Daoy (cell line): ENCODE results near the gene LIMS1. TPM values are rescaled to one million over a fixed set of nuclear protein-coding genes. Genes with fewer than 3 reads are reported as not detected.
"Not testable (repeated sequence)": the region's sequence is repeated elsewhere in the genome, so short reads cannot be mapped to it uniquely, and the experiment has no call there.

Experiments
- DNase-seq: peaks from one replicate; pipeline ENCODE4 v3.0.0-alpha.2; 2015; ENCODE audit warnings: low read depth
- total RNA-seq: library from RNA; depleted of rRNA; stranded (reverse); fragments of >200 nt; shearing (Covaris generic); gene quantifications from 2 replicates; pipeline ENCODE4 v1.2.3, GENCODE V29; 2014

The LIMS1 gene
- total RNA-seq, 1 experiment from 2014 or later = 99.2 TPM

DNA sequence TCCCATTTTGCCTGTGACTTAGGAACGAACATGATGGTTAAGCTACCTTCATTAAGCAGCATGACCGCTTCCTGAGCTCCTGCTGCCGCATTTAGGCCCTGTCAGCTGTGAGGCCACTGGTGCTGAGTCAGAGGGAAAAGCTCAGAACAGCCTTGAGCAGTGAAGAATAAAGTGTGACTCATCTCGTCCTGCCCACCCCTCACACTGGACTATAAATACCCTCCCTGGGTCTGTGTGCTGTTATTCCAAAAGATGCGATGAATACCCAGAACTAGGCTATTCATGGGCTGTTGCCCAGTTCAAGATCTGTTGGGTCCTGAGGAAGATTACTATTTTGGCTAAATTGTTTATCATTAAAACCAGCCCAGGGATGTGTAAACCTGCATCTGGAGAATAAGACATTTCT is 127.9 kb downstream of the LIMS1 start:
- peak; percentile 74 for DNase-seq

DNA sequence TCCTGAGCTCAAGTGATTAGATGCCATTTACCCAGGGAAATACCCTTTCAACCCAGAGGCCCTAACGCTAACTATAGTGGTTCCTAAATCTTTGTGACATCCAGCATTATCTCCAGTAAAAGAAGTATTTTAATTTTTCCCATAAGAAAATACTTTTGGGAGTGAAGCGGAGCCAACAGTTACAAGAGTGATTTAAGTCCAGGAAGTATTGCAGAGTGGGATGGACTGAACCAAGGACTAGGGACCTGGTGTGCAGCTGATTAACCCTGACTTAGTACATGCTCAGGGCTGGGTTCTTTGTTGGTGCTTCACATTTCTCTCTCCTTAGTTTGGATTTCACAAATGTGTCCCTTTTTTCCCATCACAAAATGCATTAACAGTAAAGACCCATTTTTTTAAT is 129.1 kb downstream of the LIMS1 start:
- DNase-seq = not testable (repeated sequence)

DNA sequence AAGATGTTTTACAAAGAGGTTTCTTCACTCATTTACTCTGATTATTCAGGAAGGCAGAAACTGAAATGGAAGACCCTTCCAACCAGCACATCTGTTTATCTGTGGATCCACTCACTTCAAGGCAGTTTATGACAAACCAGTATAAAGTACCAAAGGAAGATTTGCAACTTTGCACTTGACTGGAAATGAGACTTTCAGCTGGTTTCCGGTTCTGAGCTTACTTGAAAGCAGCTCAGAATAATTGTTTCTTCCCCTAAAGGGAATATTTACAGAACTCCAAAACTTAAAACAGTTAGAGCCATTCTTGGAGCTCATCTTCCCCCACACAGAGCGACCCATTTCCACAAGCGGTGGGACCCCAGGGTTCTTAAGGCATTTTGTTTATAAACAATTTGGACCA is 129.8 kb downstream of the LIMS1 start:
- DNase-seq = not testable (repeated sequence)

DNA sequence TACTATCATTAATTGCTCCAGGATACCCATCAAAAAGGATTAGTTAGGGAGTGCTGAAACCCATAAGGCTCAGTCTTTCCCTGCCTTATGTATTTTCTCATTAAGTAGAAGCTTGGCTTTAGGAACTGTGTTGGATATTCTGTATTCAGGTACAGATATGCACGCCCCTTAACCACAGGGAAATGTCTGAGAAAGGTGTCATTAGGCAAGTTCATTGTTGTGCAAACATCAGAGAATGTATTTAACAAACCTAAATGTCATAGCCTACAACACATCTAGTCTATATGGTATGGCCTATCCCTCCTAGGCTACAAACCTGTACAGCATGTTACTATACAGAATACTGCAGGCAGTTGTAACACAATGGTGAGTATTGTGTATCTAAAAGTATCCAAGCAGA is 130.7 kb downstream of the LIMS1 start:
- DNase-seq = not testable (repeated sequence)

DNA sequence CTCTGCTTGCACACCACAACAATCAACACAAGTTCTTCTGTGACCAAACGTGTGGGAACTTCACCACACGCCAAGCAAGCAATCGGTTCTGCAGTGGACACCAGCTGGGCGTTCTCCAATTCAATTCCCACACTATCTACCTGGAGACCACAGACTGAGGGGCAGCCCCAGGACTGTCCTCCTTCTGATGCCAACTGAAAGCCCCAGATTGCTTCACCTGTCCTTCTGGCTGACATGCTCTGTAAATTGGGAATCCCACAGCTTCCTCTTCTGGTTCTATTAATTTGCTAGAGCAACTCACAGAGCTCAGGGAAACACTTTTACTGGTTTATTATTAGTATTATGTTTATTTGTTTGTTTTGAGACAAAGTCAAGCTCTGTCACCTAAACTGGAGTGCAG is 131.7 kb downstream of the LIMS1 start:
- not testable (repeated sequence) for DNase-seq

DNA sequence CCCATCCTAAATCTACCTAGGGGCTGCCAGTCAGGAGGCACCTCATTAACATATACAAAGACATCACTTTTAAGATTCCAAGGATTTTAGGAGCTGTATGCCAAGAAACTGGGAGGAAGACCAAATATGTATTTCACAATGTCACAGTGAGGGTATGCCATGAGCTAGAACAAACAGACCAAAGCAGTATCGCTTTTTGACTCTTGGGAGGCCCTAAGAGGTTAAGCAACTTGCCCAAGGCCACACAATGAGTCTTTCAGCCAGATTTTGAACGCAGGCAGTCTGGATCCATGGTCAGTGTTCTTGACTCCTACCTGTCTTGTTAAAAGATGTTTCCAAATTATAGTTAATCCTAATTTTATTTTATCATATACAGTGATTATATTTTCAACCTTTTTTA is 132.9 kb downstream of the LIMS1 start:
- DNase-seq = not testable (repeated sequence)

DNA sequence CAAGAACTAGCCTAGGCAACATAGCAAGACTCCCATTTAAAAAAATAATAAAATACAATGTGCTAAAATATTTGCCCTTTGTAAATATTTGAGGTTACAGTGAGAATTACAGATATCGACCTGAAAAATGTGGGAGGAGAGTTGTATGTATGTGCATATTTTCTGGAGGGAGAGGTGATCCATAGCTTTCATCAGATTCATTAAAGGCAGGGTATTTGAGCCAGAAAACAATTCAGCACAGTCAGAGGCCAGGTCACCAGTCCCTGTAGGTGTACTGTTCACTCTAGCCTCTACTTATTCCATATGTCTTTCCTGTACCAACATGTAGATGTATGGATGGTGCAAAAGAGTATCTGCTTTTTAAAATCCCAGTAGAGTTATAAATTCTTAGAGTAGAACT is 136.0 kb downstream of the LIMS1 start:
- DNase-seq = not testable (repeated sequence)

DNA sequence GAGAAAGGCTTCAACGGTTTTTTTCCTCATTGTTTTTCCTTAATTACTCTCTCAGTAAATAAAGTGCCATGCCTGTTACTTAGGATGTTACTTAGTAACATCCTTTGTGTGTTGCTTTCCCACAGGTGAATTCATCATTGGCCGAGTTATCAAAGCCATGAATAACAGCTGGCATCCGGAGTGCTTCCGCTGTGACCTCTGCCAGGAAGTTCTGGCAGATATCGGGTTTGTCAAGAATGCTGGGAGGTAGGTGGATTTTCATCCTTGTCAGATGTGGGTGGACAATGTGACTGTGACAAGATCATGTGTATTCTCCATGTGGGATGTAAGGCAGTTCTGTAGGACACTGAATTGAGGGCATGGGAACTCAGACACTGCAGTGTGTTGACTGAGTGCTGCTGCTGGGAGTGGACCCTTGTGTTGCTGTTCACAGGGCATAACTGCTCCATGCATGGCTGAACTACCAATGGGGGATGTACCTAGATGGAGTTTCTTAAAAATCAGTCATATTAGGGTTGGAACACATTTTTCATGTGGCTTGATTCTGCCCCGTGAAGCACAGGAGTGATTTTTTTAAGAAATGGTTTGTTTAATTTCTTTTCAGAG is 138.0 kb downstream of the LIMS1 start:
- not testable (repeated sequence) for DNase-seq

DNA sequence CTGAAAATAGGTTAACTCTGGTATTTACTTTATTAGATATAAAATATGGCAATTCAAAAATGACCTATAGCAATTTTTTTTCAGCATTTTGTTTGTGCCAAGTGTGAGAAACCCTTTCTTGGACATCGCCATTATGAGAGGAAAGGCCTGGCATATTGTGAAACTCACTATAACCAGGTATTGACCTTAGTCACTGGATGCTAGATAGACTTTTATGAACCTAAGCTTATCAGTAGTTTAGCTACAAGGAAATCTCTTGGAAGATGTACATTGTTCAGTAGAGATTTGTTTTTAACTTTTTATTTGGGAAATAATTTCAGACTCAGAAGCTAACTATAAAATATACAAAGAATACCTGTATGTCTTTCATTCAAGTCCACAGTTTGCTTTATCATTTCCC is 142.3 kb downstream of the LIMS1 start:
- not testable (repeated sequence) for DNase-seq

DNA sequence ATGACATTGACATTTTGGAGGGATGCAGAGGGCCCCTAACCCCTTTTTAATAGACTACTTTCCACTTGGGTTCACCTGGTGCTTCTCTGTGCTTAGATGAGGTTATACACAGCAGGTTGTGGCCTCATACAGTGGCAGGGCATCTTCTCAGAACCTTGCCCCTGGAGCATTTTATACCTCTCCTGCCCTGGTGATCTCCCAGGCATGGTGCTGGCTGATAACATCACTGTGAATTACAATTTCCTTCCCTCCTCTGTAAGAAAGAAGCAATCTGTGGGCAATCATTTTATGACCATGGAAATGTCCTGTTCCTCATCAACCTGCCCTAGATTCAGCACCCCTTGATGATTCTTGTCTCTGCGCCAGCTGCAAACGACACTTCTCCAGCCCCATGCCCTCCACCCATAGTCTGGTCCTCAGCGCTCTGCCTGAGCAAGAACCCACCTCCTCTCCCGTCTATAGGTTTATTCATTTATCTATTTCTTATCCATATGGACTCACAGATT is 143.0 kb downstream of the LIMS1 start:
- not testable (repeated sequence) for DNase-seq

DNA sequence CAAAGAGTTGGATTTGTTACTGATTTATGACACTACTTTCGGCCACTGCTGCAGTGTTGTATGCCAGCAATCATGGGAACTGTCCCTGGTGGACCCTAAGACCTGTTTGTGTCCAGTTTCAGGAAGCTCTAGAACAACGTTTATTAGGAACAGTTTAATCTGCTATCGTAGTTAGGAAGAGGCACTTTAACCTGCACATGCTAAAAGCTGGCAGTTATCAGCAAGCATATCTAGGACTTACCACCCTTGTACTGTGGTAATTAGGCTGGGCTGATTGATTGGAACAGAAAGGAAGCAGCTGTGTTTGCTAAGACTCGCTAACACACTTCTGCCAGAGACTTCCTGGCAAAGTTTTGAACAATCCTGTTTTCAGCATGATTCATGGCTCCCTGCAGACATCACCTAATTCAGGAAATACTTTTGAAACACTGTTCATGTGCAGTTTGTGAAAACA is 144.0 kb downstream of the LIMS1 start:
- peak; percentile 50 for DNase-seq

DNA sequence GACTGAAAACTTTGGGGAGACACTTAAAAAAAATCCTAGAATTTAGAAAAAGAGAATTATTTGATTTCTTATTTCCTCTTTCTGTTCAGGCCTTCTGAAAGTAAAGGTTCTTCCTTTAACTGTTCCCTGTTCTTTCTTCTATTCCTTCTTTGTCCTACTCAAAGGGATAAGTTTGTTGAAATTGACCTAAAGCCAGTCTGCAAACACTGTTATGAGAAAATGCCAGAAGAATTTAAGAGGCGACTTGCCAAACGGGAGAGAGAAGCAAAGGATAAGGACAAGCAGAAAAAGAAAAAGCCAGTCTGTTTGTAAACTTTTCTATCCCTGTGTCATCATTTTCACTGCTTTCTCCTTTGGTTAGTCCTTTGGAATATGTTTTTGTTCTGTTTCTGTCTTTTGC is 146.5 kb downstream of the LIMS1 start:
- not testable (repeated sequence) for DNase-seq

DNA sequence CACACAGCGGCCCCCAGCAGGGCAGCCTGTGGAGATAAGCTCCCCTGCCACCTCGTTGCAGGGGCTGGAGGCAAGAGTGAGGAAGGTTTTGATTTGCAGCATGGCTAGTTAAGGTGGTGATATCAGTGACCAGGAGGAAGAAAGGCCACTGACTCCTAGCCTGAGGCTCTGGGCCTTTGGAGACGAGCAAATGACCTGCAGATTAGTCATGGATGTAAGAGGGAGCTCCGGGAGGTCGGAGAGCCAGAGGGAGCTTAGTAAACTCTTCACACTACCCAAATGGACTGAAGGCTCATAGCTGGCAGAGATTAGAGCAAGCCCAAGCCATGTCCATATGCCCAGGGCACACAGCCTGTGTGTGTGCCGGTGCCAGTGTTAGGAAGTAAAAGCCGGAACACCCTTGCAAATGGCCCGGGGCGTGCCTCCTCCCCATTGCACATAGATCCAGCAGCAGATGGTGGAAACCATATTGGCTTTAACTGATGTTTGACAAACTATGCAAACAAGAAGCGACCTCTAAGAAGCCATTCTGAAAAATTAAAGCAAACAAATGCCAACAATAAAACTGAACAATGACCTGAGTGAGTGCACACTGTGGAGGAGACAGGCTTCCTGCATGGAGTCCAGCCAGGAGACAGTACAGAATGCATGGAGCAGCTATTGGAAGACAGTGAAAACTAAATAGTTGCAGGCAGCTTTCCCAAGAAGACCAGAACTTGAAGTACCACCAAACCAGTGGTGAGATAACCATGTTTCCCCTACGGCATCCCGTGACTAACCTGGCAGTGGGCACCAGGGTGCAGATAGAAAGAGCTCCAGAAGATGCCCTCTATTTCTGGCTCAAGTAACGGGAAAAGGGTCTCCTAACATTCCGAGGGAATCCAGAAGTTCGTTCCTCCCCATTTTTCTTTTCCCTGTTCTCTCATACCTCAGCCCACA is 154.8 kb downstream of the LIMS1 start:
- DNase-seq = not testable (repeated sequence)

DNA sequence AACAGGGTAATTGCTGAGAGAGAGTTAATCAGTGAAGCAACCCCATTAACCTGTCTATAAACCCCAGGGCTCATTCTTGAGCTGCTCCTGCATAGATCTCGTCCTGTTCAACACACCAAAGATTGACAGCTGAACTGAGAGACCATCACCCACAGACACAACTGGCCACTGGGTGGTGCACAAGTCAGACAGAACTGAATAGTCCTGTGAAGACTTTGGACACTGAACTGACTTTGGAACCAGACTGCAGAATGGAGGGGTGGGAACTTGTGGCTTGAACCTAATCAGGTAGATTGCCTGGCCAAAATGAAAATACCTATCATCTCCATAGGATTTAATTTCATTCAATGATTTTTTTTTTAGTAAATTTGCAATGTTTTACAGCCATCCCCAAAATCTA is 155.7 kb downstream of the LIMS1 start:
- not testable (repeated sequence) for DNase-seq

DNA sequence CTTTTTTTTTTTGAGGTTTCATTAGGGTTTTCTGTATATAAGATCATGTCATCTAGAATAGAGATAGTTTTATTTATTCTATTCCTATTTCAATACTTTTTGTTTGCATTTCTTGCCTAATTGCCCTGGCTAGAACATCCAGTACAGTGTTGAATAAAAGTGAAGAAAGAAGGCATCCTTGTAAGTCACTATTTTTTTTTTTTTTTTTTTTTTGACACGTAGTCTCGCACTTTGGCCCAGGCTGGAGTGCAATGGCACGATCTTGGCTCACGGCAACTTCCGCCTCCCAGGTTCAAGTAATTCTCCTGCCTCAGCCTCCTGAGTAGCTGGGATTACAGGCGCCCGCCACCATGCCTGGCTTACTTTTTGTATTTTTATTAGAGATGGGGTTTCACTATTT is 157.2 kb downstream of the LIMS1 start:
- DNase-seq = no peak

DNA sequence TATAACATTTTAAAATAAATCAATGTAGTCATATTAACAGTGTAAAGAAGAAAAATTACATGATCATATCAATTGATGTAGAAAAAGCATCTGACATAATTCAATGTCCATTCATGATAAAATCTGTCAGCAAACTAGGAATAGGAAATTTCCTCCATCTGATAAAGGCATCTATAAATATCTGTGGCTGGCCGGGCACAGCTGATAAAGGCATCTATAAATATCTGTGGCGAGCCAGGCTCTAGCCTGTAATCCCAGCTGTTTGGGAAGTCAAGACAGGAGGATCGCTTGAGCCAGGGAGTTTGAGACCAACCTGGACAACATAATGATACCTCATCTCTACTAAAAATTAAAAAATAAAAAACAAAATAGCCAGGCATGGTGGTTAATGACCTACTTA is 166.9 kb downstream of the LIMS1 start:
- no peak for DNase-seq

DNA sequence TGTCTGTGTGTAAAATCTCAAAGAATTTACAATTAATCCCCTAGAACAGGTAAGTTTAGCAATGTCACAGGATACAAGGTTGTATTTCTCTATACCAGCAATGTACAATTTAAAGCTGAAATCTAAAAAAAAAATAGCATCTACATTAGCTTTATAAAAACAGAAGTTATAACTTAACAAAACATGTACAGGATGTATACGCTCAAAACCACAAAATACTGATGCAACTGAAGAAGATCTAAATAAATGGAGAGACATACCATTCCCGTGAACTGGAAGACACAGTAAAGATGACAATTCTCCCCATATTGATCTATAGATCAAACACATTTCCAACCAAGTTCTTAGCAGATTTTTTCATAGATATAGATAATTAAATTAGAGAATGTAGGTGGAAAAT is 167.5 kb downstream of the LIMS1 start:
- no peak for DNase-seq

DNA sequence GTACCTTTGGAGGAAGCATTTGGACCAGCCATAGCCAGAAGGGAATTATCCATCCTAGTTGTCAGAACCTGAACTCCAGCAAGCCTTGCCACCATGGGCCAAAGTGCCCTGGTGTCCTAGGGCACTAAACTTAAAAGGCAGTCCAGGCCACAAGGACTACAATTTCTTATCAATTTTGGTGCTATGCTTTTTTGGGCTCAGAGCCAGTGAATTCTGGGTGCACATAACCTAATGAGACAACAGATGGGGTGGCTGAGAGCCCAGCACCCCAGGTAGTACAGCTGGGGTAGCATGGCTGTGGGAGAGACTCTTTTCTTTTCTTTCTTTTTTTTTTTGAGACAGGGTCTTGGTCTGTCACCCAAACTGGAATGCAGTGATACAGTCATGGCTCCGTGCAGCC is 170.6 kb downstream of the LIMS1 start:
- no peak for DNase-seq

DNA sequence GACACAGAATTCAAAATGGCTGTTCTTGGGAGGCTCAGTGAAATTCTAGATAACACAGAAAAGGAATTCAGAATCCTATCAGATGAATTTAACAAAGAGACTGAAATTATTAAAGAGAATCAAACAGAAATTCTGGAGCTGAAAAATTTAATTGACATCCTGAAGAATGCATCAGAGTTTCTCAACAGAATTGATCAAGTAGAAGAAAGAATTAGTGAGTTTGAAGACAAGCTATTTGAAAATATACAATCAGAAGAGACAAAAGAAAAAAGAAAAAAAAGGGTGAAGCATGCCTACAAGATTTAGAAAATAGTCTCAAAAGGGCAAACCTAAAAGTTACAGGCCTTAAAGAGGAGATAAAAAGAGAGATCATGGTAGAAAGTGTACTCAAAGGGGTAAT is 173.0 kb downstream of the LIMS1 start:
- DNase-seq = no peak

DNA sequence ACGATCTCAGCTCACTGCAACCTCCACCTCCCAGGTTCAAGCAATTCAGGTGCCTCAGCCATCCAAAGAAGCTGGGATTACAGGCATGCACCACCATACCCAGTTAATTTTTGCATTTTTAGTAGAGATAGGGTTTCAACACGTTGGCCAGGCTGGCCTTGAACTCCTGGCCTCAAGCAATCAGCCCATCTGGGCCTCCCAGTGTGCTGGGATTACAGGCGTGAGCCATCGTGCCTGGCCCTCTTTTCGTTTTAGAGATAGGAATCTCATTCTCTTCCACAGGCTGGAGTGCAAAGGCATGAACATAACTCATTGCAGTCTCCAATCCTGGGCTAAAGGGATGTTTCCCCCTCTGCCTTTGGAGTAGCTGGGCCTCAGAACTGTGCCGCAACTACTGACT is 182.7 kb downstream of the LIMS1 start:
- DNase-seq = not testable (repeated sequence)

DNA sequence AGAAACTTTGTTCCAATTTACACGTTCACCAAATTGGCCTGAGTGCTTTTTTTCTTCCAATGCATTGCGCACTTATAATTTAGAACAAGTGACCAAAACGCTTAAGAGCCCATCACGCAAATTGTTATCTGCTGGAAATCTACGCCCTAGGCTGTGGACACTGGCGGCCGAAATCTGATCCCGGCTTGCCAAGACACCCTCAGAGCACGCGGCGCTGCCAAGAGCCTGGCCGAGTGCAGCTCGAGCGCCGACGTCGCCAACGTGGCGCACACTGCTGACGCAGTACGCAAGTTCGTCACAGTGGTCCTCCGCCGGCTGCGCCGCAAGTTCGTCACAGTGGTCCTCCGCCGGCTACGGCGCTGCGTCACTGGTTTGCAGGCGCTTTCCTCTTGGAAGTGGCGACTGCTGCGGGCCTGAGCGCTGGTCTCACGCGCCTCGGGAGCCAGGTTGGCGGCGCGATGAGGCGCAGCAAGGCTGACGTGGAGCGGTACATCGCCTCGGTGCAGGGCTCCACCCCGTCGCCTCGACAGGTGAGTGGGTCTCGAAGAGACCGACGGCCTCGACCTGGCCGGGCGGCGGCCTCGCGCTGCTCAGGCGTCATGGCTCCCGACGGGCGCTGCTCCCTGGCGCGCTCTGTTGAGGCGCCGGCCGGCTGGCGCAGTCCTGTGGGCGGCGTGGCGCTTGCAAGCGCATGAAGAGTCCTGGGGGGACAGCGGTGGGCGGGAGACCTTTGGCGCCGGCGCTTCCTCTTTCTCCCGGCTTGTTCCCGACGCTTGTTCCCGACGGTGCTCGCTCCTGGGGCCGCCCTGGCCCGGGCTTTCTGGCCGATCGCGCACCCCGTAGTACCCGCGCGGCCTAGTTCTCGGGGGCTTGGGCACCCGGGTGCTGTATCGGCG is 185.1 kb downstream of the LIMS1 start, which contains the start of gene RANBP2:
RANBP2 (plus strand) TSS at position 334 of the 896 bp plus-strand sequence; CDS start at position 459, 125 bp downstream.
- DNase-seq = peak; percentile 97

DNA sequence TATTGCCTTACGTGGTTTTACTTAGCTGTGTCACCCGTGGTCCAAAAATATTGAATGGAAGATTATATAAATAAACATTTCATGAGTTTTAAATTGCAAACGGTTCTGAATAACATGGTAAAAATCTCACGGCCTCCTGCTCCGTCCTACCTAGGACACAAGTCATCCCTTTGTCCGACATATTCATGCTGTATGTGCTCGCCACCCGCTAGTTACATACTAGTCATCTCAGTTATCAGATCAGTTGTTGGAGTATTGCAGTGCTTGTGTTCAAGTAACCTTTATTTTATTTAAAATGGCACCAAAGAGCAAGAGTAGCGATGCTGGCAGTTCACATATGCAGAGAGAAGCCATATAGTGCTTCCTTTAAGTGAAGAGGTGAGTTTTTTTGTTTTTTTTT is 191.8 kb downstream of the LIMS1 start:
- DNase-seq = not testable (repeated sequence)
